Hepatocyte (in vitro differentiated cells): ENCODE measurements around the gene ZFHX3.

Experiments used
- EZH2 ChIP-seq: fragments of 200-600 bp; sonication (generic); IDR thresholded peaks from 2 replicates; pipeline ENCODE4 v1.6.1; 2016; ENCODE audit warnings: antibody characterized with exemption, mild to moderate bottlenecking, borderline replicate concordance
- TF ChIP-seq, protein P1 (sequence below): fragments of 200-600 bp; sonication (generic); IDR thresholded peaks from 2 replicates; pipeline ENCODE4 v1.5.1; 2016; ENCODE audit warnings: antibody characterized with exemption, mild to moderate bottlenecking; ENCODE audit not compliant: poor library complexity

DNA sequence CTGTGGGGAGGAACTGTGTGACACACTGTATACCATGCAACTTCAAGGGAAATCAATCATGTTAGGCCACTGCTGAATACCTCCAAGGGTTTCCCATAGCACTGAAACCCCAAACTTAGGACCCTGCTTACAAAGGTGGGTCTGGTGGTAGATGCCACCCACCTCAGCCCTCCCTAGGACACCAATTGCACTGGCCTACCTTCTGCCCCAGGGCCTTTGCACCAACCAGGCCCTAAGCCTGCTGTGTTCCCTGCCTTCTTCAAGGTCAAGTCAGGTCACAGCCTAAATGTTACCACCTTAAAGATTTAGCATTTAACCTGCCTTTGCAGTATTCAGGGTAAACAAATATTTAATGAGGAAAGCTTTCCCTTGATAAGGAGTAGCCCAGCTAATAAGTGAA lies 185.8 kb downstream of the ZFHX3 start:
- TF ChIP-seq, protein P1, sequence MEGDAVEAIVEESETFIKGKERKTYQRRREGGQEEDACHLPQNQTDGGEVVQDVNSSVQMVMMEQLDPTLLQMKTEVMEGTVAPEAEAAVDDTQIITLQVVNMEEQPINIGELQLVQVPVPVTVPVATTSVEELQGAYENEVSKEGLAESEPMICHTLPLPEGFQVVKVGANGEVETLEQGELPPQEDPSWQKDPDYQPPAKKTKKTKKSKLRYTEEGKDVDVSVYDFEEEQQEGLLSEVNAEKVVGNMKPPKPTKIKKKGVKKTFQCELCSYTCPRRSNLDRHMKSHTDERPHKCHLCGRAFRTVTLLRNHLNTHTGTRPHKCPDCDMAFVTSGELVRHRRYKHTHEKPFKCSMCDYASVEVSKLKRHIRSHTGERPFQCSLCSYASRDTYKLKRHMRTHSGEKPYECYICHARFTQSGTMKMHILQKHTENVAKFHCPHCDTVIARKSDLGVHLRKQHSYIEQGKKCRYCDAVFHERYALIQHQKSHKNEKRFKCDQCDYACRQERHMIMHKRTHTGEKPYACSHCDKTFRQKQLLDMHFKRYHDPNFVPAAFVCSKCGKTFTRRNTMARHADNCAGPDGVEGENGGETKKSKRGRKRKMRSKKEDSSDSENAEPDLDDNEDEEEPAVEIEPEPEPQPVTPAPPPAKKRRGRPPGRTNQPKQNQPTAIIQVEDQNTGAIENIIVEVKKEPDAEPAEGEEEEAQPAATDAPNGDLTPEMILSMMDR, result no peak
- no peak for TF ChIP-seq EZH2
